ENCODE measurements around the gene PTH.

PTH gene

GRCh38 chr11:13450832-13451397 is 44.9 kb downstream of the PTH start:
- in situ Hi-C loops (cut with MboI; ENCODE audit: low sequenced_read_pairs) = no loop called here

GRCh38 chr11:13449522-13449921 is 46.3 kb downstream of the PTH start:
- in situ Hi-C loops (cut with MboI; ENCODE audit: low sequenced_read_pairs) = no loop called here

- in situ Hi-C loops (cut with MboI; ENCODE audit: low sequenced_read_pairs) = no loop called here
Observed at GRCh38 chr11:13448876-13449275, 46.9 kb downstream of the PTH start.

- in situ Hi-C loops (cut with MboI; ENCODE audit: low sequenced_read_pairs) = no loop called here
Observed at GRCh38 chr11:13446444-13446843, 49.4 kb downstream of the PTH start.

GRCh38 chr11:13445588-13445987 is 50.2 kb downstream of the PTH start:
- in situ Hi-C loops (cut with MboI; ENCODE audit: low sequenced_read_pairs) = no loop called here

Measured in hTERT RPE-1 (cell line).